Activated naive CD4-positive, alpha-beta T cell treated with Interleukin-2 at 50 U/mL for 16 hours (primary cell): ENCODE results near the gene SPPL3.
"Not testable (repeated sequence)": the region's sequence is repeated elsewhere in the genome, so short reads cannot be mapped to it uniquely, and the experiment has no call there.

Source experiments
- DNase-seq: peaks from one replicate; pipeline ENCODE4 v3.0.0-alpha.2; 2020

The SPPL3 gene

DNA sequence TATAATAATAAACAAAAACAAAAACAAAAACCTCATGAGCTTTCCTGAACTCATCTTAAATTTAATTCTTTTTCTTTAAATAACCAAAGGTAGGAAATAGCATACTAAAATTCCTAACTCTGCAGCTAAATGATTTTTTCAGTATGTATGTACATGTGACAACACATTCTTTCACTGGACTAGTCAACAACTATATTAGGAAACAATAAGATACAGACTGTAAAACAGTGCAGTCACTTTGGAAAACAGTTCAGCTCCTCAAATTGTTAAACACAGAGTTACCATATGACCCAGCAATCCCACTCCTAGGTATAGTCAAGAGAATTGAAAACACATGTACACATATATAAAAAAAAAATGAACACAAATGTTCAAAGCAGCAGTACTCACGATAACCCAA is 64.7 kb downstream of the SPPL3 start:
- no peak for DNase-seq

DNA sequence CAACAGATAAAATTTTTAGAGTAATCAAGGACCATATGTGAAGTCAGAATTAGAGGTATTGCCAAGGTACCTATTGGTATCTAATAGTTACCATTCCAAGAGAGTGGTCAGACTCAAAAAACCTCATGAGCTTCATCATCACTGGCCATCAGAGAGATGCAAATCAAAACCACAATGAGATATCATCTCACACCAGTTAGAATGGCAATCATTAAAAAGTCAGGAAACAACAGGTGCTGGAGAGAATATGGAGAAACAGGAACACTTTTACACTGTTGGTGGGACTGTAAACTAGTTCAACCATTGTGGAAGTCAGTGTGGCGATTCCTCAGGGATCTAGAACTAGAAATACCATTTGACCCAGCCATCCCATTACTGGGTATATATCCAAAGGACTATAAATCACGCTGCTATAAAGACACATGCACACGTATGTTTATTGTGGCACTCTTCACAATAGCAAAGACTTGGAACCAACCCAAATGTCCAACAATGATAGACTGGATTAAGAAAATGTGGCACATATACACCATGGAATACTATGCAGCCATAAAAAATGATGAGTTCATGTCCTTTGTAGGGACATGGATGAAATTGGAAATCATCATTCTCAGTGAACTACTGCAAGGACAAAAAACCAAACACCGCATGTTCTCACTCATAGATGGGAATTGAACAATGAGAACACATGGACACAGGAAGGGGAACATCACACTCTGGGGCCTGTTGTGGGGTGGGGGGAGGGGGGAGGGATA is 65.4 kb downstream of the SPPL3 start:
- not testable (repeated sequence) for DNase-seq

- DNase-seq = no peak
These were observed 68.0 kb downstream of the SPPL3 start for GRCh38 chr12:120836114-120836684.

- DNase-seq = no peak
These were observed 68.5 kb downstream of the SPPL3 start for GRCh38 chr12:120835657-120836056.

GRCh38 chr12:120835304-120835612 is 68.9 kb downstream of the SPPL3 start:
- DNase-seq = no peak

DNA sequence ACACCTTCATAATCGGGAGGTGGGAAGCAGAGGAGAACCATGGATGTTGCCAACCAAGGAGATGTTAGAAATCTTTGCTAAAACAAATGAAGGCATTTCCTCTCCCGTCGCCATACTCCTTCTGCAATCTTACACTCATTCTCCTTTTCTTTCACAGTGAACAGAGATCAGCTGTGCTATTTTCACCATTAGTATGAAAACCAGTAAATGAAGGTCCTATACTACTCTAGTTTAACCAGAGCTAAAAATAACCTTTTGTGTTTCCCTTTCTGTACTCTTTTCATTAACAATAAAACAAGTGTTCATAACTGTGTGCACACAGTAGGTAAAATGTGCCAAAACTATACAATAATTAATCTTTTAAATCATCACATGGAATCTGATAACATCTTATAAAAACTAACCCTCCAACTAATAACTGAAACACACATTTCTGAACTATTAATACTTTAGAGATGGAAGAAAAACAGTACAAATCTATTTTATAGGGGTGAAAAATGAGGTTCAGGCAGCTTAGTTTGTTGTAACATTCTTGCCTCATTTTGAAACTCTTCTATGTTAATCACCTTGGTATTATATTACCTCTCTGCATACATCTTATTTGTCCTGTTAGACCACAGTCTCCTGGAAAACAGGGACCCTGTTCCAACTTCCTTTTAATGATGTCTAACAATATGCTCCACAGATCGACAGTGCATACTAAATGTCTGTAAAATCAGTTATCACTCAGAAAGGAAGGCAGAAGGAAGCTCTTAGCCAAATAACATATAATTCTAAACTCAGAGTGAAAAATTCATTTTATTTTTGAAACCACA is 69.5 kb downstream of the SPPL3 start:
- DNase-seq = no peak

DNA sequence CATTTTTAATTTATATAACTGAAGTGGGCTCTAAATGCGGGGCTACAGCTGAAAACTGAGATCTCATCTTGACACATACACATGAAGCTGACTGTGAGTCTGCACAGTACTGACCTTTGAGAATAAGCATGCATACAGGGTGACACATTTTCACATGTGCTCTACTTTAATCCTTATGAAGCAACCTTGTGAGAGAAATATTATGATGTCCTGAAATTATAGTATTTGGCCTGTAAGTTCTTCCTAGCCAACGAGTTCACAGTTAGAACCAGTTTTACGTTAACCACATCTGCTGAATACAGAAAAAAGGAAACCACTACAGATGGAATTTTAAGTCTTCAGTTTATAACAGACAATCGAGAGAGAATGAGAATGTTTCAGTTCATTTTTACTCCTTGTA is 70.3 kb downstream of the SPPL3 start:
- no peak for DNase-seq

DNA sequence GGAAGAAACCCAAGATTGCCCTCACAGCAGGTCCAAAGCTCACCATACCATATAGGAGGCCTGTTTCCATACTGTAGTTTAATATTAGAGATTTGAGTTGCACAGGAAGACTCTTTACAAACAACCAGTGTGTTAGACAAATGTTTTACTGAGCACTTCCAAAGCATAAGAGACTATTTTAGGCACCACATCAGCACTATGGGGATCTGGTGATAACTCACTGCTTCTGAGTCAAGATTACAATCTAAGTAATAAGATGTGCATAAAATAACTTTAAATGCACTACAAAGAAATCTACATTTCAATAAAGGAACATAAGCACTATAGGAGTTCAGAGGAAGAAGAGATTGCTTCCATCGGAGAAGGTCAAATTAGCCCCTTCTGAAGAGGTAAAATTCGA is 71.4 kb downstream of the SPPL3 start:
- DNase-seq = no peak

DNA sequence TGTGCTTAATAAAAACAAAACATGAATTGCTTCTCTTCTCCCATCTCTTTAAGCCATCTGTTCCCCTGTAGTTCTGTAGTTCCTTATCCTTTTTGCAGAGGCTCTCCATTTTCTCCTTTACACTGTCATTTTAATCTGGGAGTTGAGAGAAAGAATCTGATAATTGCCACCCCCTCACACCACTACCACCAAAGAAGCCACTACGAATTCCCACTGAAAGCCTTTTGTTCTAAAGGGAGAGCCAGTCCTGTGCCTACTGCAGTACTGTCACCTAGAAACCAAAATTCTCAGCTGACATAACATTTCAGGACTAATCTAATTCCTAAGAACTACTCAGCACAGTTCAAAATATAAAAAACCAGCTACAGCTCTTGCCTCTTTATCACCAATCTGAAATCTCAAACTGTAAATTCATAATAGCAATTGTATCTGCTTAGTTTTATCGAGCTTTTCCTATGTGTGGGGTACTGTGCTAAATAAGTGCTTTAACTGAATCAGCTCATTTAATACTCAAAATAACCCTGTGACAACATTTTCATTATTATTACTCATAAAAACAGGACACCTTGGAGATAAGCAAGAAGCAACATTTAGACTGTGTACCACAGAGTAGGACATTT is 72.4 kb downstream of the SPPL3 start:
- DNase-seq = no peak

DNA sequence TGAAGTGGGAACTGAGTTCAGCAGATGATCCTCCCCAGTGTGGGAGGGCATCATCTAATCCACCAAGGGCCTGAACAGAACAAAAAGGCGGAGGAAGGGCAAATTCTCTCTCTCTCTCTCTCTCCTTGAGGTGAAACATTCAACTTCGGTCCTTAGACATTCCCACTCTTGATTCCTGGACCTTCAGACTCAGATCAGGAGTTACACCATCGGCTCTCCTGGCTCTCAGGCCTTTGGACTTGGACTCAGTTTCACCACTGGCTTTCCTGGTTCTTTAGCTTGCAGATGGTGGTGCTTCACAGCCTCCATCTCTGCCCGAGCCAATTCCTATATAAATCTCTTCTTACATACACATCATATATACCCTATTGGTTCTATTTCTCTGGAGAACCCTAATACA is 73.2 kb downstream of the SPPL3 start:
- DNase-seq = no peak

DNA sequence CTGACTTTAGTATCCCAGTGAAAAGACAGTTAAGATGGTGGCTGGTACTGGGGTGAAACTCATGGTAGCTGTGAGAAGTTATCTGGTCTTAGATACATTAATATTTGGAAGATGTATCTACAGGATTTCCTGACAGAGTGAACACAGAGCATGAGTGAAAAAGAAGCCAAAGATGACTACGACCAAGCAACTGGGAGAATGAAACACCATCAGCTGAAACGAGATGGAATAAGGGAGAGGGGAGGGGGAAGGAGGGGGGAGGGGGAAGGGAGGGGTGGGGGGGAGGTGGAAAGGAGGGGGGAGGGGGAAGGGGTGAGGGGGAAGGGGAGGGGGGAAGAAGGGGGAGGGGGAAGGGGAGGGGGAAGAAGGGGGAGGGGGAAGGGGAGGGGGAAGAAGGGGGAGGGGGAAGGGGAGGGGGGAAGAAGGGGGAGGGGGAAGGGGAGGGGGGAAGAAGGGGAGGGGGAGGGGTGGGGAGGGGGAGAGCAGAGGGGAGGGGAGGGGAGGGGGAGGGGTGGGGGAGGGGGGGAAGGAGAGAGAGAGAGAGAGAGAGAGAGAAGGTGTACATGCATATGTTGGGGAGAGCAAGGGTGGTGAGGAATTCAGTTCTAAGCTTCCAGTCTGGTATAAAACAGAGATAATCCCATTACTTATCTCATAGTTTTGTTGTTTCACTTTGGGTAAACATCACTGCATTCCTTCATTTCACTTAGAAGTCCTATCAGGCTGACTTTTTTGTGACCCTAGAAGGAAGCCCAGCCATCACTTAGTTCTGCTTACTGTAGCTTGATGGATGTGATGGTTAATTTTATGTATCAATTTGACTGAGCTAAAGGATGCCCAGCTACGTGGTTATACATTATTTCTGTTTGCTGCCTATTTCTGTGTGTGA is 73.9 kb downstream of the SPPL3 start:
- DNase-seq = no peak

- no peak for DNase-seq
These were observed 77.8 kb downstream of the SPPL3 start for GRCh38 chr12:120826335-120826734.

DNA sequence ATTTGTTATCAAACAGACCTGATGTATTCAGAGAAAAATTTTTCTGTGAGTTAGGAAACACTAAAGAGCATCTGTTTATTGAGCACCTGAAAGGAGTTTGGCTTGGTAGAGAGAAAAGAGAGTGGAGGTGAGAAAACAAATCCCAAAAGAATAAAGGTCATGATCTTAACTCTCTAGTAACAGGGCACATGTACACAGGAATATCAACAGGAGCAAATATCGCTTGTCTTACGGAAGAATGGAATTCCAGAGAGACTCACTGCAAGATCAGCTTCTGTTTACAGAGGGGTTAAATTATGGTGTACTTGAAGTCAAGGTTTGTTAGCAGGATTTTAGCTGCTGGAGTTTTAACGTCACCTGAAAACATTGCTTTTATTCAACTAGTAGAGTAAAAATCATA is 78.8 kb downstream of the SPPL3 start:
- DNase-seq = no peak

GRCh38 chr12:120822832-120823503 is 81.2 kb downstream of the SPPL3 start:
- DNase-seq = no peak

- DNase-seq = no peak
These were observed 82.3 kb downstream of the SPPL3 start for GRCh38 chr12:120821878-120822277.

DNA sequence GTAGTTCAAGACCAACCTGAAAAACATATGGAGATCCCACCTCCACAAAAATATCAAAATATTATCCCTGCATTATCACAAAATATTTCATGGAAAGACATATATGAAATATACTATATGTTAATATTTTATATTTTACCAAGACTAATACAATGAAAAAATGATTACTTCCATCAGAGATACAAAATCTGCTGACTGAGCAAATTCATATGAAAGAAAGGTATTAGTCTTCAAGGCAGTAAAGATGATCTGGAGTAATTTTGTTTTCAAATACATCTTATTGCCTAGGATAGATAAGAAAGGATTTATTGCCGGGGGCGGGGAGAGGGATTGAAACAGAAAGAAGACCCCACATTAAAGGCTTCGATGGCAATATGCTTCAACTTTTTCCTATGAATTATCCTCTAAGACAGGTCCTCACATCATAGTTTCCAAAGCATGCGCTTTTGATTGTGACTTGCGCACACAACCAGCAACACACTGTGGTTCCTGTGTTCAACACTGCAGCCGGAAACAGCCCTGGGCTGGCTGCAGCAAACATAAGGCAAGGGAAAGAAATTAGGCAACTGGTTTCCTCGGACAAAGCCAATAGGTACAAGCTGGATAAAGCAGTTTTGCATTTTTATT is 83.2 kb downstream of the SPPL3 start:
- DNase-seq = peak; percentile 55

DNA sequence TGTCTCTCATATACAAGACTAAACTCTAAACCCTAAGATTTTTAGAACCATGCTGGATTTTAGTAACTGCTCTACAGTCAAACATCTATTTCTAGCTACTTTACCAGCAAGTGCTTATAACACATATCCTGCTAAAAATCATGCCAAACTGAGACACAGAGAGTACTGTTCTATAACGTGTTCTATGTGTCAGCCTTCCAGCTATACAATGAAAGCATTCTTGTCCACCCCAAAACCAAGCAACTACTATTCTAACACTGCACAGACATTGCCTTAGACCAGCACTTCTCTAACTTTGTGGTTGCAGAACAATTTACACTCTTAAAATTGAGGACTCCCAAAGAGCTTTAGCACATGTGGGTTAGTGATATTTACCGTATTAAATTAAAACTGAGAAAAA is 85.7 kb downstream of the SPPL3 start:
- DNase-seq = no peak

- DNase-seq = no peak
These were observed 86.4 kb downstream of the SPPL3 start for GRCh38 chr12:120817559-120818330.

- no peak for DNase-seq
These were observed 87.8 kb downstream of the SPPL3 start for GRCh38 chr12:120816363-120816762.

GRCh38 chr12:120814903-120815429 is 89.2 kb downstream of the SPPL3 start:
- no peak for DNase-seq
